Right lobe of liver (tissue), 4 donors: Measurements from ENCODE around the gene KLHL41.

Experiments used
- CTCF ChIP-seq, 4 donors: fragments of 200-600 bp in 3 of 4; fragments of 450-650 bp in 1 of 4; IDR thresholded peaks; one replicate each; pipeline versions ENCODE4 v1.5.1 to v1.8.0; 2016 to 2022; ENCODE audit warnings: antibody characterized with exemption in 4 of 4, mild to moderate bottlenecking in 2 of 4
- POLR2A ChIP-seq: fragments of 450-650 bp; IDR thresholded peaks from one replicate; pipeline ENCODE4 v1.6.1; 2017; ENCODE audit warnings: antibody characterized with exemption, mild to moderate bottlenecking
- donor health status: DM: no; HTN: no; CAD: no.
- donor health status: DM: no; HTN: no; CAD: no.
- donor health status: DM: no; HTN: yes; CAD: no.

- TF ChIP-seq POLR2A: no peak
- no peak for TF ChIP-seq CTCF (IDR thresholded peaks at IDR 0.05)
Measured at GRCh38 chr2:169572189-169572588, 62.7 kb downstream of the KLHL41 start.
